ENCODE measurements around the gene VAPA.

VAPA gene

GRCh38 chr18:9984080-9984479 is 70.3 kb downstream of the VAPA start:
- no peak for DNase-seq

GRCh38 chr18:9985641-9986040 is 71.8 kb downstream of the VAPA start:
- DNase-seq = no peak

GRCh38 chr18:9986156-9986930 is 72.5 kb downstream of the VAPA start:
- no peak for DNase-seq

GRCh38 chr18:9987345-9987744 is 73.5 kb downstream of the VAPA start:
- DNase-seq = no peak

- no peak for DNase-seq
Observed at GRCh38 chr18:9987931-9988330, 74.1 kb downstream of the VAPA start.

- no peak for DNase-seq
Observed at GRCh38 chr18:9988665-9989064, 74.8 kb downstream of the VAPA start.

- DNase-seq = no peak
Observed at GRCh38 chr18:9989481-9989880, 75.7 kb downstream of the VAPA start.

- DNase-seq = no peak
Observed at GRCh38 chr18:9991011-9992000, 77.5 kb downstream of the VAPA start.

GRCh38 chr18:9992300-9992972 is 78.6 kb downstream of the VAPA start:
- no peak for DNase-seq

GRCh38 chr18:9992973-9993520 is 79.2 kb downstream of the VAPA start:
- no peak for DNase-seq

- DNase-seq = no peak
Observed at GRCh38 chr18:9993521-9994025, 79.8 kb downstream of the VAPA start.

GRCh38 chr18:9994026-9994570 is 80.3 kb downstream of the VAPA start:
- DNase-seq = no peak

- DNase-seq = no peak
Observed at GRCh38 chr18:9994701-9995235, 81.0 kb downstream of the VAPA start.

GRCh38 chr18:9995631-9996030 is 81.8 kb downstream of the VAPA start:
- no peak for DNase-seq

GRCh38 chr18:9996094-9996493 is 82.3 kb downstream of the VAPA start:
- no peak for DNase-seq

- DNase-seq = no peak
Observed at GRCh38 chr18:9997711-9998110, 83.9 kb downstream of the VAPA start.

GRCh38 chr18:9998330-9998729 is 84.5 kb downstream of the VAPA start:
- no peak for DNase-seq

GRCh38 chr18:10002280-10002679 is 88.5 kb downstream of the VAPA start:
- no peak for DNase-seq

- DNase-seq = no peak
Observed at GRCh38 chr18:10003281-10003680, 89.5 kb downstream of the VAPA start.

GRCh38 chr18:10003866-10004265 is 90.0 kb downstream of the VAPA start:
- DNase-seq = no peak

GRCh38 chr18:10006311-10006893 is 92.6 kb downstream of the VAPA start:
- no peak for DNase-seq
